Stimulated activated CD4-positive, alpha-beta T cell treated with anti-CD3 and anti-CD28 coated beads, Interleukin-12 subunit alpha, Interleukin-12 subunit beta, amount 100 ng/mL, for 4 hours (primary cell): ENCODE measurements around the gene TCF25.

Experiments
- DNase-seq: peaks from one replicate; pipeline ENCODE4 v3.0.0-alpha.2; 2020

Gene TCF25

GRCh38 chr16:89951509-89951908, 78.1 kb downstream of the TCF25 start:
- no peak for DNase-seq

DNA sequence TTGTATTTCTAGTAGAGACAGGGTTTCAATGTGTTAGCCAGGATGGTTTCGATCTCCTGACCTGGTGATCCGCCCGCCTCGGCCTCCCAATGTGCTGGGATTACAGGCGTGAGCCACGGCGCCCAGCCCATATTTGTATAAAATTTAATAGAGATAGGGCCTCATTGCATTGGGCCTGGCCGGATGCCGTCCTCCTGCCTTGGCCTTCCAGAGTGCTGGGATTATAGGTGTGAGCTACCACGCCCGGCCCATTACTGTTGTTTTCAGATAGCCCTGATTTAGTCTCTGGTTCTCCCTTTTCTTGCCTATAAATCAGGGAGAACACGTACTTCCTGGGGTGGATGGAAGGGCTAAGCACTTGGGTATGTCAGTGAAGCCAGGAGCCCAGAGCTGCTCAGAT, 78.7 kb downstream of the TCF25 start:
- no peak for DNase-seq

DNA sequence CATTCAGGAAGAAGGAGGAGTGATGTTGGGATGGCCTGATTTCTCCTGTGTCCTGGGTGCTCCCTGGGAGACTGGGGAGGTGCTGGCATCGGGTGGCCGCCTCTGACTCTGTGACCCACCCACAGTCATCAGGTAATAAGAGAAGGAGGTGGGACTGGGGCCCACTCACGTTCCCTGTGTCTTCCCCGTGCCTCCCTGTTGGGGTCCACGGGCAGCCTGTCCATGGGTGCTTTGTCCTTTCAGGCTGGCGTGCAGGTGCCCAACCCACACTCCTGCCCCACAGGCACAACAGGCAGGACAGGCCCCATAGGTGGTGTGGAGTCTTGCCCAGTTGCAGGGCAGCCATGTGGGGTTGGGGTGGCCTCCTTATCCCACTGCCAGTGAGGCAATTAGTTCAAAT, 79.2 kb downstream of the TCF25 start:
- no peak for DNase-seq

- DNase-seq = no peak
Observed at GRCh38 chr16:89953671-89954406, 80.4 kb downstream of the TCF25 start.

GRCh38 chr16:89954462-89954861, 81.1 kb downstream of the TCF25 start:
- DNase-seq = no peak

DNA sequence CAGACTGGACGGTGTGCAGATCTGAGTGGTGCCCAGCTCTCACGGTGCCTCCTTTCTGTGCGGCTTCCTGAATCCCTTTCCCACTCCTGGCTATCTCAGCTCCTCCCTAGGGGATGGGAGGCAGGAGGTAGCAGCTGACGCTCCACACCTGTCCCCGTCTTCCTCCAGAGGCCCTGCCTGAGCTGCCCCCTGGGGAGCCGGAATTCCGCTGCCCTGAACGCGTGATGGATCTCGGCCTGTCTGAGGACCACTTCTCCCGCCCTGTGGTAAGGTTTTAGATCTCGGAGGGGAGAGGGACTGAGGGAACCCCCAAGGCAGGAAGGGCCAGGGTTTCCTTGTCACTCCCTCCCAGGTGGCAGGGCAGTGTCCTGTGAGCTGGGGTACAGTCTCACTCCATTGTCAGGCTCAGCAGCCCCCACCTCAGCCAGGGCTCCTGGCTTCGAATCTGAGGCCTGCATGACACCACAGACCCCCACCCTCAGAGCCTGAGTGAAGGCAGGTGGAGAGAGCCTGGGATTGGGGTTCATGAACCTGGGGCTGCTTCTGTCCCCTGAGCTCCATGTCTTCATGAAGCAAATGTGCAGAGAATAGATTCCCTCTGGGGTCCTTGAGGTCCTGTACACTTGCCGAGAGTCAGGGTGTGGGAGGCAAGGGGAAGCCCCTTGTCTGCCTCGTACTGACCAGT, 81.8 kb downstream of the TCF25 start:
- no peak for DNase-seq

DNA sequence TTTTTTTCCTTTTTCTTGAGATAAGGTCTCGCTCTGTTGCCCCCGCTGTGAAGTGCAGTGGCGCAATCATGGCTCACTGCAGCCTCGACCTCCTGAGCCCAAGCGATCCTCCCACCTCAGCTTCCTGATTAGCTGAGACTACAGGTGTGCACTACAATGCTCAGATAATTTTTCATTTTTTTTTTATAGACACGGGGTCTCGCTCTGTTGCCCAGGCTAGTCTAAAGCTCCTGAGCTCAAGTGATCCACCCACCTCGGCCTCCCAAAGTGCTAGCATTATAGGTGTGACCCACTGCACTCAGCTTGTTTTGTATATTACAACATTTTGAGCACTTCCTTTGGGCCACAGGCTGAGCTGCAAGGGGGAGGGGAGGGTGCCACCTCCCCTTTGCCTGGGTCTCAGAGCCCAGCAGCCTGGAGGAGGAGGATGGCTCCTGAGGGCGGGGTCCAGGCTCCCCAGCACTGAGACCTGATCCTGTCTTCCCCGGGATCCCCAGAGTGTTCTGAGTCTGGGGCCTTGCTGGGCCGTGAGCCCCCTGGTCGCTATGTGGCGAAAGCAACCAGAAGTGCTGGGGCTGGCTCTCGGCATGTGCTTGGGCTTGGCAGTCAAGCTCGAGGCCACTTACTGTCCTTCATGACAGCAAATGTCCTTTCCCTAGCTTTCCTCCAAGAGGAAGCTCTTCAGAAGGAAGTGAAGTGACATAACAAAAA, 83.3 kb downstream of the TCF25 start:
- no peak for DNase-seq

GRCh38 chr16:89957216-89957785, 83.9 kb downstream of the TCF25 start:
- no peak for DNase-seq

DNA sequence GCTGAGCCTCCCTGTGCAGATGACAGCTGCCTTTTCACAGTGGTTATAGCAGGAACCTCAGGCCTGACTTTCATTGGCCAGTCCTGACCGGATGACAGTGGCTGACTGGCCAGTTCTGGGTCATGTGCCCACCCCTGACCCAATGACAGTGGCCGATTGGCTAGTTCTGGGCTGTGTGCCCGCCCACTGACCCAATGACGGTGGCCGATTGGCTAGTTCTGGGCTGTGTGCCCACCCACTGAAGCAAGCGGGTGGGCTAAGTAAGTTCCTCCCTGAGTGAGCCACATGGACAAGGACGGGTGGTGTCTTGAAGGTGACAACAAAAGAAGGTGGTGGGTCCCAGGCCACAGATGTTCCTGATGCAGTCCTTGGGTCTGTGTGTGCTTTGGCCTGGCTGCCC, 84.7 kb downstream of the TCF25 start:
- no peak for DNase-seq

- DNase-seq = no peak
Observed at GRCh38 chr16:89958596-89958995, 85.2 kb downstream of the TCF25 start.

DNA sequence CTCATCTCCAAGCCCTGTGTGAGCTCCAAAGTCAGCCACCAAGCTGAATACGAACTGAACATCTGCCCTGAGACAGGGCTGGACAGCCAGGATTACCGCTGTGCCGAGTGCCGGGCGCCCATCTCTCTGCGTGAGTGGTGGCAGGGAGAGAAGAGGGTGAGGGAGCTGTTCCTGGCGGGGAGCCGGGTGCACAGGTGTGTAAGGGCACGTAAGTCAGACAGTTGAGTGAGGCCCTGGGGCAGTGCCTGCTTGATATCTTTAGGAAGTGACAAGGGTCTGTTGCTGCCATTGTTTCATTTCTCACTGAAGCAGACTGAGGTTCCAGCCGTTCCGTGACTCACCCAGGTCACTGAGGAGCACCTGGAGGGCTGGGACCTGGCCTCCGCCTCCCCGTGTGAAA, 87.6 kb downstream of the TCF25 start:
- DNase-seq = no peak
